H7 (cell line): ENCODE measurements around the gene ISM2. TPM values are rescaled to one million over a fixed set of nuclear protein-coding genes. Genes with fewer than 3 reads are reported as not detected.
A peak's percentile ranks its signal among the peaks of the same experiment; 100 is the strongest.
"Not testable (repeated sequence)": the region's sequence is repeated elsewhere in the genome, so short reads cannot be mapped to it uniquely, and the experiment has no call there.

ENCODE experiments used
- DNase-seq: peaks from one replicate; pipeline ENCODE4 v3.0.0; 2012
- H3K27me3 ChIP-seq: 2 replicates; pipeline ENCODE4 v1.6.0; 2011; ENCODE audit warnings: mild to moderate bottlenecking, low read length; ENCODE audit not compliant: control insufficient read depth, insufficient read depth
- H3K36me3 ChIP-seq: replicated peaks from 2 replicates; pipeline ENCODE4 v1.5.1; 2011; ENCODE audit warnings: low read length; ENCODE audit not compliant: control insufficient read depth, insufficient read depth
- H3K4me3 ChIP-seq: 2 replicates; pipeline ENCODE4 v1.5.1; 2011; ENCODE audit warnings: low read depth, mild to moderate bottlenecking, control low read depth, low read length, moderate library complexity; ENCODE audit not compliant: insufficient read depth
- total RNA-seq: library from RNA; depleted of rRNA; stranded (reverse); fragments of >200 nt; shearing (Covaris generic); gene quantifications from 2 replicates; pipeline ENCODE4 v1.2.3, GENCODE V29; 2014; rRNA removed

ISM2 gene
- total RNA-seq: 1.1 and 2.1 TPM in 2 replicates

GRCh38 chr14:77498120-77498979, at the start of gene ISM2:
TSS of gene ISM2 (minus strand) at chr14:77498816. CDS start at chr14:77498793, 23 bp downstream.
- Histone ChIP-seq H3K36me3 (no peaks in the 10 kb centered on the region), H3K4me3 (peak within 1 kb of the TSS; percentile 63), H3K27me3 (peaks cover 41% of the 10 kb centered on the region)
- peak; percentile 92 for DNase-seq

DNA sequence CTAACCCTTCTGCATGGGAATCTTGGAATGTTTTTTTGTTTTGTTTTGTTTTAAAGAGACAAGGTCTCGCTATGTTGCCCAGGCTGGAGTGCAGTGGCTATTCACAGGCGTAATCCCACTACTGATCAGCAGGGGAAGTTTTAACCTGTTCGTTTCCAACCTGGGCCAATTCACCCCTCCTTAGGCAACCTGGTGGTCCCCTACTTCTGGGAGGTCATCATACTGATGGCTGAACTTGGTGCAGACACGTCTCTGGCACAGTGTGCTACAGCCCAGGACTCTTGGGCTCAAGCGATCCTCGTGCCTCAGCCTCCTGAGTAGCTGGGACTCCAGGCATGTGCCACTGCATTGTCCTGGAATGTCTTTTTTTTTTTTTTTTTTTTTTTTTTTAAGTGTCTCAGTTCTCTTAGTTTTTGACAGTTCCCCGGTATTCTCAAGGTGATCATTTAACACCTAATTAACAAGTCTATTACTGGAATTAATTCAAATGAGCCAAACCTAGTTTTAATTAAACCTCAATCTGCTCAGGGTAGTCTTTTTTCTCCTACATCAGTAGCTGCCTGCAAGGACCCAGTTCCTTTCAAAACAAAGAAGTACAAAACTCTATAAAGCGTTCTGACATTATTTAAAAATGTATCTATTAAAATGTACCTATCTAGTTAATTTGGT, 49.0 kb upstream of the ISM2 start:
- no peak for DNase-seq
- Histone ChIP-seq H3K27me3 (no peaks in the 10 kb centered on the region), H3K36me3 (peaks cover 5% of the 10 kb centered on the region), H3K4me3 (no peak overlapping the region)

GRCh38 chr14:77545171-77545570, 46.6 kb upstream of the ISM2 start:
- H3K36me3 ChIP-seq, DNase-seq, H3K4me3 ChIP-seq, H3K27me3 ChIP-seq: not testable (repeated sequence)

DNA sequence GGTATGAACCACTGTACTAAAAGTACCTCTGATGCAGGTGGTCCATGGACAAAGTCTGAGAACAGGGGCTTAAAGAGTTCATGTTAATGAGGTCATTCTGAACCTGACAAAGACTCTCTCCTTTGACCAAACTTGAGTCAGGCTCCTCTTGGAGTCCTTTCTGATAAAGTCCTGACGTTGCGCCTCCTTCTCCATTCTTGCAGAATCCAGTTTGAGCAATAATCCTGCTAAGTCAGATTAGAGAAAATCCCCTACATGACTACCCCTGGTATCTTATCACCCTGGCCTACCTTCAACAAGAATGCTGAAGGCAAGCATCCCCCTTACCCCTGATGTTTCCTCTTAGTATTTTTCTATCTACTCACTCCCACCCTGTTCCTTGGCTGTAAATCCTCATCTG, 46.0 kb upstream of the ISM2 start:
- Histone ChIP-seq H3K36me3 (peaks cover 5% of the 10 kb centered on the region), H3K27me3 (no peaks in the 10 kb centered on the region), H3K4me3 (no peak overlapping the region)
- no peak for DNase-seq

DNA sequence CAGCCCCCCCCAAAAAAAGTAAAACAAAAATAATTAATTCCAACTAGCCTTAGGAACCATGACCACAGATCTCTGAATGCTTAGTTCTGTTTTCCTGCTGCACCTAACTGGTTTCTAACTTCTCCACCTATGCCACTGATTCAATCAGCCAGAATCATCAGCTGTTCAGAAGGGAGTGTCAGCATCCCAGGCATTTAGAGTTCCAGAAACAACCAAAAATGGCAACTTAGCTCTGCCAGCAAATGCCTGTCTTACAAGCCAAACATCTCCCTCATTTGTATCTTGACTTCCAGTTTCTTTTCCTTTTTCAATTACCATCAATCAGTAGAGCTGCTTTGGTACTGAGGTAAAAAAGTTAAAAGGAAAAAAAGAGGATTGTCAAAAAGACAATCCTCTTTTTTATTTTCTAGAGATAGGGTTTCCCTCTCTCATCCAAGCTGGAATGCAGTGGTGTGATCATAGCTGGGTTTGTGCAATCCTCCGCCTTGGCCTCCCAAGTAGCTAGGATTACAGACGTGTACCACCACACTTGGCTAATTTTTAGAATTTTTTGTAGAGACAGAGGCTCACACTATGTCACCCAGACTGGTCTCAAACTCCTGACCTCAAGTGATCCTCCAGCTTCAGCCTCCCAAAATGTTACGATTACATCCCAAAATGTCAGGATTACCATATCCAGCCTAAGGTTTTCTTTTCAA, 45.2 kb upstream of the ISM2 start:
- DNase-seq: no peak
- Histone ChIP-seq H3K4me3 (no peak overlapping the region), H3K36me3 (peaks cover 3% of the 10 kb centered on the region), H3K27me3 (no peaks in the 10 kb centered on the region)

DNA sequence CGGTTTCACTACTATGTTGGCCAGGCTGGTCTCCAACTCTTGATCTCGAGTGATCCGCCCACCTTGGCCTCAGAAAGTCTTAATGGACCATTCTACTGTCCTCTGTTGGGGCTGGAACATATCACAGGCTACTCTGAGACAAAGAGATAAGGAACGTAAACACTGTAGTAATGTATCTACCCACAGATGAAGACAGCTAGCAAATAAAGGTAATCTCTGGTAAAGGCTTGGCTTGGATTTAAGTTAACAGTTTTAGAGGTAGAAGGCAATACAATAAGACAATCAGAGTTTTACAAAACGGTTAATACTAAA, 44.6 kb upstream of the ISM2 start:
- no peak overlapping the region for H3K4me3 ChIP-seq
- H3K36me3 ChIP-seq: no peaks in the 10 kb centered on the region
- H3K27me3 ChIP-seq: no peaks in the 10 kb centered on the region
- DNase-seq: no peak

DNA sequence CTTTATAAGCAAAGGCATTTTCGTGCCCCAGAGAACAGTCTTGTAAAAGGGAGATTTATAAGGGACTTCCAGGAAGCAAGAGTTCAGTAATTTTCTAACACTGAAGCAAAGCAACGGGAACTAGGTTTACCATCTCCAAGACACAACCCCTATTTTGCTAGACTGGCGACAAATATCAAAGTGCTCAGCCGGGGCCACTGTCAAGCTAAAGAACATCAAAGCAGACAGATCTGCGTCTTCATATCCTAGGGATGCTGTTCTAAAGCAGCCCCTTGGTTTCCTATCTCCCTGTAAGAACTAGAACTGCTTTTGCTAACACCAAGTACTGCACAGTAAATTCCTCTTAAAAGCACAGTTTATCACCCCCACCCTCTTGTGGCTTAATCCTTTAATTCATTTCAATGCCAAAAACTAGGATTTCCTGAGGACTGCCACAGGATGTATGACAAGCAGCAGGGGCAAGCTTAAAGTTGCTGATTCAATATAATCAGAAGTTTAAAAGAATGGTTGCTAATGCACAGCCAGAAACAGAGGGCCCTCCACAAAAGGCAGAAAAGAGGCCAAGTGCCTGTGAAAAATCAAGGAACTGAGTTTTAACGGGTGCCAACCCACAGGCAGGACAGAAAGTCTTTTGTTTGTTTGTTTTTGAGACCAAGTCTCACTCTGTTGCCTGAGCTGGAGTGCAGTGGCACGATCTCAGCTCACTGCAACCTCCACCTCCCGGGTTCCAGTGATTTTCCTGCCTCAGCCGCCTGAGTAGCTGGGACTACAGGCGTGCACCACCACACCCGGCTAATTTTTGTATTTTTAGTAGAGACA, 44.0 kb upstream of the ISM2 start:
- H3K4me3 ChIP-seq: no peak overlapping the region
- no peak for DNase-seq

DNA sequence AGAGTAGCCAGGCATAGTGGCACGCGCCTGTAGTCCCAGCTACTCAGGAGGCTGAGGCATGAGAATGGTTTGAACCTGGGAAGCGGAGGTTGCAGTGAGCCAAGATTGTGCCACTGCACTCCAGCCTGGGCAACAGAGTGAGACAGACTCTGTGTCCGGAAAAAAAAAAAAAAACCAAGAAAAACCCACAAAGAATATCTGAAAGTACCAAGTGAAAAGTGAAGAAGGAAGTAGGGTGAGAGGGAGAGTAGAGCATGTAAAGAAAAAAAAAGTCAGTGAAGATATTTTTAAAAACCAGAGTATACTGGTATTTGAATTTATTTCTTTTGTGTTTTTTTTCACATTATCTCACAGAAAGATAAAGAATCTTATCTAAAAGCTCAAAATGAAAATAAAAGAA, 43.3 kb upstream of the ISM2 start:
- H3K4me3 ChIP-seq: no peak overlapping the region
- no peaks in the 10 kb centered on the region for H3K36me3 ChIP-seq
- H3K27me3 ChIP-seq: no peaks in the 10 kb centered on the region
- DNase-seq: no peak

More for the DNA sequence above, 44.0 kb upstream of the ISM2 start:
- no peaks in the 10 kb centered on the region for H3K27me3 ChIP-seq
- H3K36me3 ChIP-seq: no peaks in the 10 kb centered on the region

- not testable (repeated sequence) for H3K27me3 ChIP-seq, H3K36me3 ChIP-seq, DNase-seq, H3K4me3 ChIP-seq
Observed at GRCh38 chr14:77536951-77537350, 38.3 kb upstream of the ISM2 start.

- DNase-seq: no peak
- H3K36me3 ChIP-seq: no peaks in the 10 kb centered on the region; the same call in 1 of the 2 replicates
- no peak overlapping the region for H3K4me3 ChIP-seq
- H3K27me3 ChIP-seq: no peaks in the 10 kb centered on the region
Observed at GRCh38 chr14:77531071-77531470, 32.5 kb upstream of the ISM2 start.

GRCh38 chr14:77529963-77530362, 31.3 kb upstream of the ISM2 start:
- Histone ChIP-seq H3K27me3 (no peaks in the 10 kb centered on the region), H3K4me3 (no peak overlapping the region), H3K36me3 (no peaks in the 10 kb centered on the region)
- DNase-seq: no peak

GRCh38 chr14:77529213-77529612, 30.6 kb upstream of the ISM2 start:
- Histone ChIP-seq H3K4me3 (no peak overlapping the region), H3K36me3 (no peaks in the 10 kb centered on the region), H3K27me3 (no peaks in the 10 kb centered on the region)
- no peak for DNase-seq

- H3K36me3 ChIP-seq, H3K4me3 ChIP-seq, H3K27me3 ChIP-seq, DNase-seq: not testable (repeated sequence)
Observed at GRCh38 chr14:77528701-77529100, 30.1 kb upstream of the ISM2 start.

- no peak for DNase-seq
- Histone ChIP-seq H3K36me3 (peaks cover under 1% of the 10 kb centered on the region; the same call in 1 of the 2 replicates), H3K27me3 (no peaks in the 10 kb centered on the region)
Observed at GRCh38 chr14:77526266-77526665, 27.6 kb upstream of the ISM2 start.

More at GRCh38 chr14:77526266-77526665, 27.6 kb upstream of the ISM2 start:
- no peak overlapping the region for H3K4me3 ChIP-seq
